Tibial artery (tissue), 4 donors: ENCODE data around the gene GSG1L.

Experiments
- DNase-seq, 2 donors: peaks; one replicate each; pipeline ENCODE4 v3.0.0-alpha.2; 2019
- H3K27ac ChIP-seq, 2 donors: fragments of 200-600 bp; sonication (generic) in 1 of 2; 1 replicate in 1 of 2; 2 replicates in 1 of 2; pipeline ENCODE4 v1.5.1; 2018 to 2019; ENCODE audit warnings: mild to moderate bottlenecking in 1 of 2
- H3K27me3 ChIP-seq, 2 donors: fragments of 200-600 bp; sonication (generic) in 1 of 2; one replicate each; pipeline versions ENCODE4 v1.5.1 to v1.6.0; 2016 to 2019
- H3K36me3 ChIP-seq, 3 donors: fragments of 200-600 bp; sonication (generic) in 2 of 3; one replicate each; pipeline ENCODE4 v1.5.1; 2016 to 2019; ENCODE audit warnings: mild to moderate bottlenecking in 2 of 3
- H3K4me1 ChIP-seq, 4 donors: fragments of 200-600 bp; sonication (generic) in 2 of 4; 1 replicate in 3 of 4; 2 replicates in 1 of 4; pipeline ENCODE4 v1.5.1; 2016 to 2019
- H3K4me3 ChIP-seq, 2 donors: fragments of 200-600 bp; sonication (generic) in 1 of 2; 1 replicate in 1 of 2; 2 replicates in 1 of 2; pipeline ENCODE4 v1.5.1; 2018 to 2019; ENCODE audit warnings: mild to moderate bottlenecking in 2 of 2
- H3K9me3 ChIP-seq, 3 donors: fragments of 200-600 bp; sonication (generic) in 1 of 3; one replicate each; pipeline ENCODE4 v1.5.1; 2016 to 2019
- intact Hi-C: fragments of 100-400 bp; cut with DNase I; formaldehyde crosslinking; loops from one replicate; pipeline ENCODE4 v1.15.0; 2023; ENCODE audit warnings: low total_unique reads
- TF ChIP-seq, protein P1 (sequence below), 2 experiments: fragments of 200-600 bp in 1 of 2; fragments of 450-650 bp in 1 of 2; IDR thresholded peaks; one replicate each; pipeline ENCODE4 v1.5.1; 2017 to 2019; ENCODE audit warnings: antibody characterized with exemption in 2 of 2, mild to moderate bottlenecking in 1 of 2, moderate library complexity in 1 of 2

The GSG1L gene

DNA sequence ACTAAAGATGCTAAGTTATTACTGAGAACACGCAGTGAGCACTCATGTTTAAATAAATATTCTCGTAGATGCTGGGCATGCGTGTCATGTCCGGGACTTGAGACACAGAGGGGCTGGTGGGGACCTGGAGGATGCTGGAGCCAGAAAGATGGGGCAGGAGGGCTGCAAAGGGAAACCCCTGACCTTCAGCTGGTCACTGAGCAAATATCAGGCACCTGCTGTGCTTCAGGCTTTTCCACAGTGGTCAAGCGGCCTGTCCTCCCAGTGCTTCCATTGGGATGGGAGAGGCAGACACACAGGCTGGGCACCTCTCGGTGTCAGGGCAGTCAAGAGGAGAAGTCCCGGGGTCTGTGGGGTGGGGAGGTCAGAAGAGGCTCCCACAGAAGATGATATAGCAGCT, 211.4 kb downstream of the GSG1L start:
- Histone ChIP-seq H3K9me3 (no peaks in the 10 kb centered on the region), H3K27me3 (no peaks in the 10 kb centered on the region), H3K27ac (no peak overlapping the region), H3K36me3 (no peaks in the 10 kb centered on the region), H3K4me3 (no peak overlapping the region), H3K4me1 (peaks cover 0 to 22% (median 18%) of the 10 kb centered on the region in 4 donors)
- intact Hi-C loops: no loop called here
- TF ChIP-seq, protein P1, sequence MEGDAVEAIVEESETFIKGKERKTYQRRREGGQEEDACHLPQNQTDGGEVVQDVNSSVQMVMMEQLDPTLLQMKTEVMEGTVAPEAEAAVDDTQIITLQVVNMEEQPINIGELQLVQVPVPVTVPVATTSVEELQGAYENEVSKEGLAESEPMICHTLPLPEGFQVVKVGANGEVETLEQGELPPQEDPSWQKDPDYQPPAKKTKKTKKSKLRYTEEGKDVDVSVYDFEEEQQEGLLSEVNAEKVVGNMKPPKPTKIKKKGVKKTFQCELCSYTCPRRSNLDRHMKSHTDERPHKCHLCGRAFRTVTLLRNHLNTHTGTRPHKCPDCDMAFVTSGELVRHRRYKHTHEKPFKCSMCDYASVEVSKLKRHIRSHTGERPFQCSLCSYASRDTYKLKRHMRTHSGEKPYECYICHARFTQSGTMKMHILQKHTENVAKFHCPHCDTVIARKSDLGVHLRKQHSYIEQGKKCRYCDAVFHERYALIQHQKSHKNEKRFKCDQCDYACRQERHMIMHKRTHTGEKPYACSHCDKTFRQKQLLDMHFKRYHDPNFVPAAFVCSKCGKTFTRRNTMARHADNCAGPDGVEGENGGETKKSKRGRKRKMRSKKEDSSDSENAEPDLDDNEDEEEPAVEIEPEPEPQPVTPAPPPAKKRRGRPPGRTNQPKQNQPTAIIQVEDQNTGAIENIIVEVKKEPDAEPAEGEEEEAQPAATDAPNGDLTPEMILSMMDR (IDR thresholded peaks at IDR 0.05): no peak
- DNase-seq: peak in 1 of 2 donors; percentile 38

DNA sequence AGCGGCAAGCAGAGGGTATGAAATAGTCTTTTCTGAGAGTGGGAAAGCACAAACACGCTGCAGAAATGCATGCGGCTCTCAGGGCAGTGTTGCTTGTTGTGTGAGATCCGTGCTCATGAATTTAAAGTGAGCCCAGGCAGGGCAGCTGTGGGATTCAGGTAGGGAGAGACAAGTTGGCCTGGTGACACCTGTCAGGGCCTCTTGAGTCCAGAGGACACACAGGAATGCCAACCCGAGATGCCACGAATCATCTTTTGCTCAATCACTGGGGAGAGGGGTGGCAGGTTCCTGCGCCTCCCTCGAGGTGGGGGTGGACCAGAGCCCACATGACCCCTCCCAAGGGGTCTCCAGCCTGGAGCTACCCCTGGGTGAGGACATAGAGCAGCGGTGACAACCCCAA, 211.9 kb downstream of the GSG1L start:
- DNase-seq: peak in 1 of 2 donors; percentile 40
- no peak overlapping the region for H3K4me3 ChIP-seq

DNA sequence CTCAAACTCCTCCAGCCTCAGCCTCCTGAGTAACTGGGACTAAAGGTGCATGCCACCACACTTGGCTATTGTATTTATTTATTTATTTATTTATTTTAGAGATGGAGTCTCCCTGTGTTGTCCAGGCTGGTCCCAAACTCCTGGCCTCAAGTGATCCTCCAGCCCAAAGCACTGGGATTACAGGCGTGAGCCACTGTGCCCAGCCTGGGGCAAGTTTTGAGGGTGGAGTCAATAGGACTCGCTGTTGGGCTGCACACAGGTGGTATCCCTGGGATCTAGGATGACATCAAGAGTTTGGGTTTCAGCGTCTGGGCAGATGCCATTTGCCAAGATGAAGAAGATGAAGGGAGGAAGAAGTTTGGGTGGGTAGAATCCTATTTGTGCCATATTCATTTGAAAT, 213.9 kb downstream of the GSG1L start:
- Histone ChIP-seq H3K27me3 (no peaks in the 10 kb centered on the region), H3K9me3 (no peaks in the 10 kb centered on the region), H3K36me3 (no peaks in the 10 kb centered on the region), H3K27ac (no peak overlapping the region), H3K4me3 (no peak overlapping the region), H3K4me1 (peaks cover 0 to 22% (median 18%) of the 10 kb centered on the region in 4 donors)
- TF ChIP-seq, protein P1 (IDR thresholded peaks at IDR 0.05): no peak
- intact Hi-C loops: no loop called here
- peak in 1 of 2 donors; percentile 21 for DNase-seq

More for the DNA sequence above, 211.9 kb downstream of the GSG1L start:
- intact Hi-C loops: no loop called here
- H3K9me3 ChIP-seq: no peaks in the 10 kb centered on the region
- no peaks in the 10 kb centered on the region for H3K36me3 ChIP-seq
- TF ChIP-seq, protein P1 (IDR thresholded peaks at IDR 0.05): no peak
- H3K27me3 ChIP-seq: no peaks in the 10 kb centered on the region
- no peak overlapping the region for H3K27ac ChIP-seq
- H3K4me1 ChIP-seq: peaks cover 0 to 22% (median 18%) of the 10 kb centered on the region in 4 donors

DNA sequence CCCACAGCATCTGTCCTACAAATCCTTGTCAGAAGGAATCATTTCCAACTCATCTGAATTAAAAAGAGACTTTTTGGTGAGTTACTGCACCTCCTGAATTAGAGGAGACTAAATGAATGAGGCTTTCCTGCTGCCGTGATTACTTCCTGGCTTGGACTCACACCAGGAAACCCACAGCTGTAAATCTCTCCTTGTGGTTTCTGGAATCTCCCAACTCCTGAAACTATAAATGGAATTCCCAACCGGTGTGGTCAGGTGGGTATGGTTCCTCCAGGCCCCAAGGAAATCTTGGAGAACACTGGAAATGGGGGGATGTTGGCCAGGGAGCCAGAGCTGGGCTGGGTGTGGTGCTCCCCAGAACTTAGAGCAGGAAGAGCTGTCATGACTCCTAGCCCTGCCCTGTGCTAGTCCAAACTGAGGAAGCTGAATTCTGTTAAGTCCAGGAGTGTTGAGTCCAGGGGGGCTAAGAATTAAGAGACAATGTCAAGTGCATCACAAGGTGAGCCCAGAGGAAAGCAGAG, 216.4 kb downstream of the GSG1L start:
- H3K4me1 ChIP-seq: no peaks in the 10 kb centered on the region
- H3K9me3 ChIP-seq: no peaks in the 10 kb centered on the region
- no peak overlapping the region for H3K27ac ChIP-seq
- no peak overlapping the region for H3K4me3 ChIP-seq
- peak in 1 of 2 donors; percentile 42 for DNase-seq
- TF ChIP-seq, protein P1 (IDR thresholded peaks at IDR 0.05): no peak
- intact Hi-C loops: no loop called here
- H3K36me3 ChIP-seq: no peaks in the 10 kb centered on the region
- no peaks in the 10 kb centered on the region for H3K27me3 ChIP-seq

DNA sequence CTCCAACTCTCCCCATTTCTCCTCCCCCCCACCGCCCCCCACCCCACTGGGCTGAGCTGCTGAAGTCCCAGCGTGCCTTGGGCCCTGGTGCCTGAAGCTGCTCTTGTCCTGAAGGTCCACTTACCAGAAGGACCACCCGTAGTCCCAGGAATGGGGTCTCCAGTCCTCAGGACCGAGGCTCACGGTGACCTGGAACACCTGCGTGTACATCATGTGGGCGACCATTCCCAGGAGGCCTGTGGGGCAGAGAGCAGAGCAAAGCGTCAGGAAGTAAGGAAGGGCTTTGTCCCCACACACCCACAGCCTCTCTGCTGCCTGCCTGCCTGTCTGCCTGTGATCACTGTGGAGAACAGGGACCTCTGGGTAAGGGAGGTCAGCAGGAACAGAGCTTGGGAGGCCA, 218.7 kb downstream of the GSG1L start:
- Histone ChIP-seq H3K4me1 (no peaks in the 10 kb centered on the region), H3K27me3 (no peaks in the 10 kb centered on the region), H3K36me3 (no peaks in the 10 kb centered on the region), H3K27ac (no peak overlapping the region), H3K9me3 (no peaks in the 10 kb centered on the region), H3K4me3 (no peak overlapping the region)
- TF ChIP-seq, protein P1 (IDR thresholded peaks at IDR 0.05): no peak
- peak in 1 of 2 donors; percentile 41 for DNase-seq
- intact Hi-C loops: no loop called here

DNA sequence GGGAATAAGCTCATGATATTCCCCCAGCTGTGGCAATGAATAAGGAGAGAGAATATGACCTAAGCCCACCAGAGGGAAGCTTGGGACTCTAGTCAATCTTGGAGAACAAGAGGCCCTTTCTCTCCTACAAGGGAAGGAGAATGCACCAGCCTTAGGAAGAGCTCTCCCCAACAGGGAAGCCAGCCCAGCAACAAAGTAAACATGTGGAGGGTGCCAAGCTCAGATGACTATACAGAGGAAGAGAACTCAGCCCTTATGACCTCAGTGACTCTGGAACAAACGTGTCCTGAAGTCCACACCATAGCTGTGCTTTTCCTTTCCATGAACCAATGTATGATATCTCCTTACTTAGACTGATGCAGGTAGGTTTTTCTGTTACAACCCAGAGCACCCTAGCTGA, 219.7 kb downstream of the GSG1L start:
- no peaks in the 10 kb centered on the region for H3K36me3 ChIP-seq
- intact Hi-C loops: no loop called here
- H3K27me3 ChIP-seq: no peaks in the 10 kb centered on the region
- no peaks in the 10 kb centered on the region for H3K4me1 ChIP-seq
- TF ChIP-seq, protein P1 (IDR thresholded peaks at IDR 0.05): no peak
- H3K9me3 ChIP-seq: no peaks in the 10 kb centered on the region
- peak in 1 of 2 donors; percentile 9 for DNase-seq
- H3K4me3 ChIP-seq: no peak overlapping the region
- no peak overlapping the region for H3K27ac ChIP-seq
